ENCODE results near the gene CYB561A3.

Gene CYB561A3

DNA sequence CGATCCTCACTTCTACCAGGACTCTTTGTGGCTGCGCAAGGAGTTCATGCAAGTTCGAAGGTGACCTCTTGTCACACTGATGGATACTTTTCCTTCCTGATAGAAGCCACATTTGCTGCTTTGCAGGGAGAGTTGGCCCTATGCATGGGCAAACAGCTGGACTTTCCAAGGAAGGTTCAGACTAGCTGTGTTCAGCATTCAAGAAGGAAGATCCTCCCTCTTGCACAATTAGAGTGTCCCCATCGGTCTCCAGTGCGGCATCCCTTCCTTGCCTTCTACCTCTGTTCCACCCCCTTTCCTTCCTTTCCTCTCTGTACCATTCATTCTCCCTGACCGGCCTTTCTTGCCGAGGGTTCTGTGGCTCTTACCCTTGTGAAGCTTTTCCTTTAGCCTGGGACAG is 7.0 kb upstream of the CYB561A3 start:
- DNase-seq (ENCODE audit: low read depth in 2 of 2) = no peak
- TF ChIP-seq, protein P1, sequence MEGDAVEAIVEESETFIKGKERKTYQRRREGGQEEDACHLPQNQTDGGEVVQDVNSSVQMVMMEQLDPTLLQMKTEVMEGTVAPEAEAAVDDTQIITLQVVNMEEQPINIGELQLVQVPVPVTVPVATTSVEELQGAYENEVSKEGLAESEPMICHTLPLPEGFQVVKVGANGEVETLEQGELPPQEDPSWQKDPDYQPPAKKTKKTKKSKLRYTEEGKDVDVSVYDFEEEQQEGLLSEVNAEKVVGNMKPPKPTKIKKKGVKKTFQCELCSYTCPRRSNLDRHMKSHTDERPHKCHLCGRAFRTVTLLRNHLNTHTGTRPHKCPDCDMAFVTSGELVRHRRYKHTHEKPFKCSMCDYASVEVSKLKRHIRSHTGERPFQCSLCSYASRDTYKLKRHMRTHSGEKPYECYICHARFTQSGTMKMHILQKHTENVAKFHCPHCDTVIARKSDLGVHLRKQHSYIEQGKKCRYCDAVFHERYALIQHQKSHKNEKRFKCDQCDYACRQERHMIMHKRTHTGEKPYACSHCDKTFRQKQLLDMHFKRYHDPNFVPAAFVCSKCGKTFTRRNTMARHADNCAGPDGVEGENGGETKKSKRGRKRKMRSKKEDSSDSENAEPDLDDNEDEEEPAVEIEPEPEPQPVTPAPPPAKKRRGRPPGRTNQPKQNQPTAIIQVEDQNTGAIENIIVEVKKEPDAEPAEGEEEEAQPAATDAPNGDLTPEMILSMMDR (IDR thresholded peaks at IDR 0.05; ENCODE audit: low read depth, low read length) = no peak
- no peak overlapping the region for H3K4me3 ChIP-seq (replicated peaks in 1 of 2; ENCODE audit: low read depth in 2 of 2, low read length in 2 of 2)

DNA sequence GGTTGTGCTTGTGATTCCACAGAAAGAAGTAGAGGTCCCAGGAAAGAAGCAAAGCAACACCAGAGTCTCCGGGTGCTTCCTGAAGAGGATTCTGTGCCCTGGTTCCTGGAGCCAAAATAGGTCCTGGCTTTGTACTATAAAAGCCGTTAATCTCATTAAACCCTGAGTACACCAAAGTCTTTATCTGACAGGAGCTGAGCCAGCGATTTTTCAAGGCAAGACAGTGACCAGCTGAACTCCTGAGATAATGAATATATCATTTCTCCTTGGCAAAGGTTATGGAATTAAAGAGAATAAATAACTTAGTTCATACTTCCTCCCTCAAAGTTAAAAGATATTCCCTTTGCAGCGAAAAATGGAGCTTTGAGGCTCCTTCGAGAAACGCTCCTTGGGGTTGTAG is 5.7 kb upstream of the CYB561A3 start:
- H3K4me3 ChIP-seq (replicated peaks in 1 of 2; ENCODE audit: low read depth in 2 of 2, low read length in 2 of 2) = no peak overlapping the region
- TF ChIP-seq, protein P1 (IDR thresholded peaks at IDR 0.05; ENCODE audit: low read depth, low read length) = no peak
- DNase-seq (ENCODE audit: low read depth in 2 of 2) = no peak

DNA sequence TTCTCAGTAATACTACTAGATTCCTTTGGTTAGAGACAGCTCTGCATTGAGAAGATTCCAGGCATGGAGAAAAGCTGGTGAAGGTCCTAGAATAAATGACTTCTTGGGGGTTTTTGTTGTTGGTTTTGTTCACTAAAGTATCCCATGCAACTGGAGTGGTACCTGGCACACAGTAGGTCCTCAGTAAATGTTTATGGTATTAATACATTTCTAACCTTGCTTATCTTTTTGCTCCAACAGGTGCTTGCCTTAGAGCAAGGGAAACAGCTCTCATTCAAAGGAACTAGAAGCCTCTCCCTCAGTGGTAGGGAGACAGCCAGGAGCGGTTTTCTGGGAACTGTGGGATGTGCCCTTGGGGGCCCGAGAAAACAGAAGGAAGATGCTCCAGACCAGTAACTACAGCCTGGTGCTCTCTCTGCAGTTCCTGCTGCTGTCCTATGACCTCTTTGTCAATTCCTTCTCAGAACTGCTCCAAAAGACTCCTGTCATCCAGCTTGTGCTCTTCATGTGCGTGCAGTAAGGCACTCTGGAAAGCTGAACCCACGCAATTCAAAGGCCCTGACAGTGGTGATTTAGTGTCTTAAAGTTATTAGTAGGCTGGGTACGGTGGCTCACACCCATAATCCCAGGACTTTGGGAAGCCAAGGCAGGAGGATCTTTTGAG is 2.5 kb upstream of the CYB561A3 start:
- no peak overlapping the region for H3K4me3 ChIP-seq (replicated peaks in 1 of 2; ENCODE audit: low read depth in 2 of 2, low read length in 2 of 2)
- no peak for DNase-seq (ENCODE audit: low read depth in 2 of 2)
- TF ChIP-seq, protein P1 (IDR thresholded peaks at IDR 0.05; ENCODE audit: low read depth, low read length) = no peak

DNA sequence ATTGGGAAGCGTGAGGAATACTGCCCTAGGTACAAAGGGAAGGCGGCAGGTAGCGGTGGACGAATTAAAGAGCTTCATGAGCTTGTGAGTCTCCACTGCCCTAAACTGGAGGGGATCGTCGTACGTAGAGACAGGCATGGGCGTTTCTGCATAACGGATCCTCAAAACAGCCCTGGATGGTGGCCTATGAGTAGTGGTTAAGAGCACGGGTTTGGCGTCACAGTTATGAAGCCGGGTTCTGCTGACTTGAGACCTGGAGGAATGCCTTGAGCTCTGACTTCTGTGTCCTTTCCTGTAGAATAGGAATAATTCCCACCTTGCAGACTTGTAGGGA is 827 bp upstream of the CYB561A3 start:
- H3K4me3 ChIP-seq (replicated peaks in 1 of 2; ENCODE audit: low read depth in 2 of 2, low read length in 2 of 2) = peak overlapping the region; percentile 75 to 89
- TF ChIP-seq, protein P1 (IDR thresholded peaks at IDR 0.05; ENCODE audit: low read depth, low read length) = no peak
- DNase-seq (ENCODE audit: low read depth in 2 of 2) = peak; percentile 56 to 66

DNA sequence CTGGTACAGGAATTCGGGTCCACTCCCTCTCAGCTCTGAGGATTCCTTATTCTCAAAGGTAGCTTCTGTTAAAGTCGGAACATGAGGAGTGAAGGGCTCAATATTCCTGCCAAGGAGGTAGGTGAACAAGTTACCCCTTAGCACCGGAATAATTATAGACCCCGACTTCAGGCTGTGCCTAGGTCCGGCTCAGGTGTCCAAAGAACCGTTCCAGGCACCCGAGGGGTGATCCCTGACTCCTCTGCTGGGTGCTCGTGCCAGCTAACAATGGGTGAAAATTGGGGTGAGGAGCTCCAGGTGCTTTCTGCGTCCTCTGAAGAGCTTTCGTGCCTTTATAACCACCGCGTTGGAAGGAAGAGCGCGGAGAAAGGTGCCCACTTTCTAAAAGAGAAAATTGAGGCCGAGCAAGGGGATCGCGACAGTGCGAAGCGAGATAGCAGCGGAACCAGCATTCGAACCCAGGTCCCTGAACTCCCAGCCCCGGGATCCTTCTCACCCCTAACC is 393 bp downstream of the CYB561A3 start:
- TF ChIP-seq, protein P1 (IDR thresholded peaks at IDR 0.05; ENCODE audit: low read depth, low read length) = no peak
- H3K4me3 ChIP-seq (replicated peaks in 1 of 2; ENCODE audit: low read depth in 2 of 2, low read length in 2 of 2) = peak overlapping the region; percentile 75 to 89
- DNase-seq (ENCODE audit: low read depth in 2 of 2) = no peak

DNA sequence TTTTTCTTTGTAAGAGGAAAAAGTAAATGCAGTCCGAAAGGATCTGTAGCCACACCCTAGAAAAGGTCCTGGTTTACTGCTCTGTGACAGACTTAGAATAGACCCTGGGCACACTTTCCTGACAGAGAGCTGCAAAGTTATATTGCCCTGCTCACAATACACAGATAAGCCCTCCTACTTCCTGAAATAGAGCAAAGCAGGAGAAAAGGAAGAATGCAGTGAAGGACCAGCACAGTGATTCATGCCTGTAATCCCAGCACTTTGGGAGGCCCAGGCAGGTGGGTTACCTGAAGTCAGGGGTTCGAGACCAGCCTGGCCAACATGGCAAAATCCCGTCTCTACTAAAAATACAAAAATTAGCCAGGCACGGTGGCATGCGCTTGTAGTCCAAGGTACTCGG is 2.2 kb downstream of the CYB561A3 start:
- no peak for DNase-seq (ENCODE audit: low read depth in 2 of 2)
- TF ChIP-seq, protein P1 (IDR thresholded peaks at IDR 0.05; ENCODE audit: low read depth, low read length) = no peak
- no peak overlapping the region for H3K4me3 ChIP-seq (replicated peaks in 1 of 2; ENCODE audit: low read depth in 2 of 2, low read length in 2 of 2)

DNA sequence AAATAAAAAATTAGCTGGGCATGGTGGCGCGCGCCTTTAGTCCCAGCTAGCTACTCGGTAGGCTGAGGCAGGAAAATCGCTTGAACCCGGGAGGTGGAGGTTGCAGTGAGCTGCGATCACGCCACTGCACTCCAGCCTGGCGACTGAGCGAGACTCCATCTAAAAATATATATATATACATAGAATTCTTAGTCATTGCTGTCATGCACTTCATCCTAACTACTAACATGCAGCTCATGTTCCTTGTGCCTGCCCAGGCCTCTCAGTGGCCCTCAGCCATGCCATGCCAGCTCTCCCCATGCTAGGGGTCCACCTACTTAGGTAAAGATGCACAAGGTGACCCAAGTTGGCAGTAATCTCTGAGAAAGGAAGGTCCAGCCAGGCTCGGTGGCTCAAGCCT is 3.1 kb downstream of the CYB561A3 start:
- H3K4me3 ChIP-seq (replicated peaks in 1 of 2; ENCODE audit: low read depth in 2 of 2, low read length in 2 of 2) = no peak overlapping the region
- no peak for DNase-seq (ENCODE audit: low read depth in 2 of 2)
- TF ChIP-seq, protein P1 (IDR thresholded peaks at IDR 0.05; ENCODE audit: low read depth, low read length) = no peak
